H1 (cell line): Measurements from ENCODE around the gene FAM193B. TPM values are rescaled to one million over a fixed set of nuclear protein-coding genes. Genes with fewer than 3 reads are reported as not detected.

Experiments used
- CTCF ChIA-PET: fragments of 300-600 bp; sonication (Branson Sonifier 250); formaldehyde crosslinking; loops from one replicate; lab custom pipeline; 2021; ENCODE audit not compliant: partially characterized antibody; lab: Charles Lee
- POLR2A ChIA-PET: fragments of 300-600 bp; sonication (Branson Sonifier 250); formaldehyde crosslinking; loops from one replicate; lab custom pipeline; 2021; ENCODE audit warnings: inconsistent platforms; ENCODE audit not compliant: partially characterized antibody; lab: Charles Lee
- DNase-seq, 2 experiments: peaks; one replicate each; pipeline versions ENCODE4 v3.0.0 to v3.0.0-alpha.2; 2010 to 2022; ENCODE audit warnings: low spot score in 2 of 2, low read depth in 1 of 2, mixed read lengths in 1 of 2
- FAIRE-seq: peaks from 2 replicates; lab custom pipeline; 2011; peaks lifted over from hg19 to GRCh38; lab: Jason Lieb, UNC
- H2AFZ ChIP-seq: 2 replicates; pipeline ENCODE4 v1.8.1; 2012; ENCODE audit warnings: low read length, inconsistent platforms
- H2AK5ac ChIP-seq: 2 replicates; pipeline ENCODE4 v1.6.1; 2013; ENCODE audit warnings: low read depth, low read length
- H2BK120ac ChIP-seq: replicated peaks from 2 replicates; pipeline ENCODE3; 2013; ENCODE audit warnings: low read depth, low read length, inconsistent platforms
- H2BK12ac ChIP-seq: 2 replicates; pipeline ENCODE4 v1.6.1; 2013; ENCODE audit warnings: low read depth, low read length
- H2BK15ac ChIP-seq: 2 replicates; pipeline ENCODE4 v1.6.1; 2013; ENCODE audit warnings: low read length
- H2BK20ac ChIP-seq: 2 replicates; pipeline ENCODE4 v1.6.1; 2013; ENCODE audit warnings: low read length
- H2BK5ac ChIP-seq: 2 replicates; pipeline ENCODE4 v1.6.1; 2013; ENCODE audit warnings: low read depth, low read length
- H3K14ac ChIP-seq: 2 replicates; pipeline ENCODE4 v1.6.1; 2013; ENCODE audit warnings: inconsistent platforms; ENCODE audit not compliant: insufficient read length
- H3K18ac ChIP-seq: 2 replicates; pipeline ENCODE4 v1.6.1; 2013; ENCODE audit warnings: low read length; ENCODE audit errors: extremely low read depth
- H3K23ac ChIP-seq: 2 replicates; pipeline ENCODE4 v1.6.1; 2013; ENCODE audit warnings: inconsistent platforms; ENCODE audit not compliant: insufficient read length
- H3K23me2 ChIP-seq: 2 replicates; pipeline ENCODE4 v1.6.1; 2013; ENCODE audit warnings: low read depth, low read length
- H3K27ac ChIP-seq: 2 replicates; pipeline ENCODE4 v1.6.1; 2011; ENCODE audit warnings: low read depth, low read length, inconsistent platforms
- H3K27me3 ChIP-seq, 4 experiments: replicated peaks in 1 of 4; 1 replicate in 1 of 4; 2 replicates in 3 of 4; pipeline versions ENCODE4 v1.6.1 to v1.8.1; 2011 to 2013; ENCODE audit warnings: low read length in 3 of 4, mild to moderate bottlenecking in 3 of 4, inconsistent platforms in 2 of 4, mixed read lengths in 2 of 4, moderate library complexity in 1 of 4; ENCODE audit not compliant: control insufficient read depth in 3 of 4, insufficient read depth in 3 of 4; ENCODE audit errors: extremely low read depth in 1 of 4
- H3K36me3 ChIP-seq, 4 experiments: 2 replicates each; pipeline versions ENCODE4 v1.6.1 to v1.8.1; 2011 to 2013; ENCODE audit warnings: mild to moderate bottlenecking in 4 of 4, low read length in 3 of 4, moderate library complexity in 2 of 4, control low read depth in 1 of 4, inconsistent platforms in 1 of 4; ENCODE audit not compliant: insufficient read depth in 4 of 4, control insufficient read depth in 2 of 4
- H3K4ac ChIP-seq: replicated peaks from 2 replicates; pipeline ENCODE3; 2013; ENCODE audit warnings: low read length, low read depth, mixed read lengths, inconsistent platforms; ENCODE audit not compliant: insufficient read length
- H3K4me1 ChIP-seq, 4 experiments: replicated peaks in 1 of 4; 1 replicate in 1 of 4; 2 replicates in 3 of 4; pipeline versions ENCODE4 v1.6.1 to v1.8.1; 2011 to 2013; ENCODE audit warnings: low read length in 3 of 4, inconsistent platforms in 2 of 4, mixed read lengths in 1 of 4; ENCODE audit not compliant: insufficient read depth in 4 of 4, control insufficient read depth in 3 of 4
- H3K4me2 ChIP-seq, 2 experiments: 2 replicates each; pipeline versions ENCODE4 v1.6.1 to v1.8.1; 2011 to 2013; ENCODE audit warnings: low read depth in 2 of 2, low read length in 2 of 2, control low read depth in 1 of 2, inconsistent platforms in 1 of 2, mild to moderate bottlenecking in 1 of 2; ENCODE audit not compliant: insufficient read depth in 1 of 2
- H3K4me3 ChIP-seq, 4 experiments: fragments of 200-600, 300-600 bp in 1 of 4; sonication (generic), shearing (Covaris generic), sonication (Bioruptor Twin) in 1 of 4; 2 replicates each; pipeline versions ENCODE4 v1.5.1 to v1.8.1; 2011 to 2016; ENCODE audit warnings: low read length in 4 of 4, low read depth in 3 of 4, control low read depth in 2 of 4, inconsistent platforms in 2 of 4, mild to moderate bottlenecking in 2 of 4, mixed read lengths in 1 of 4, moderate library complexity in 1 of 4; ENCODE audit not compliant: insufficient read depth in 2 of 4; ENCODE audit errors: extremely low read depth in 1 of 4
- H3K56ac ChIP-seq: replicated peaks from 2 replicates; pipeline ENCODE3; 2013; ENCODE audit warnings: low read depth, mild to moderate bottlenecking, mixed read lengths, low read length, inconsistent platforms; ENCODE audit not compliant: insufficient read length
- H3K79me1 ChIP-seq: 2 replicates; pipeline ENCODE4 v1.6.1; 2013; ENCODE audit warnings: low read depth, low read length, control low read depth
- H3K79me2 ChIP-seq, 2 experiments: 2 replicates each; pipeline versions ENCODE4 v1.6.1 to v1.8.1; 2012 to 2013; ENCODE audit warnings: low read length in 2 of 2, mild to moderate bottlenecking in 2 of 2, inconsistent platforms in 1 of 2; ENCODE audit not compliant: insufficient read depth in 2 of 2, control insufficient read depth in 1 of 2
- H3K9ac ChIP-seq, 4 experiments: replicated peaks in 1 of 4; 1 replicate in 1 of 4; 2 replicates in 3 of 4; pipeline versions ENCODE4 v1.6.1 to v1.8.1; 2011 to 2013; ENCODE audit warnings: low read depth in 3 of 4, low read length in 3 of 4, control low read depth in 2 of 4, mild to moderate bottlenecking in 2 of 4, moderate library complexity in 2 of 4, inconsistent platforms in 1 of 4; ENCODE audit errors: extremely low read depth in 1 of 4
- H3K9me3 ChIP-seq, 2 experiments: 2 replicates each; pipeline versions ENCODE4 v1.6.1 to v1.8.1; 2012 to 2013; ENCODE audit warnings: mild to moderate bottlenecking in 2 of 2, moderate library complexity in 2 of 2, control low read depth in 1 of 2, inconsistent platforms in 1 of 2, low read depth in 1 of 2, low read length in 1 of 2, mixed read lengths in 1 of 2; ENCODE audit not compliant: insufficient read depth in 2 of 2
- H4K20me1 ChIP-seq, 2 experiments: replicated peaks in 1 of 2; 2 replicates each; pipeline versions ENCODE3 to v1.8.1; 2011 to 2013; ENCODE audit warnings: inconsistent platforms in 2 of 2, low read length in 2 of 2, mild to moderate bottlenecking in 1 of 2; ENCODE audit not compliant: insufficient read depth in 2 of 2, control insufficient read depth in 1 of 2
- H4K5ac ChIP-seq: 2 replicates; pipeline ENCODE4 v1.6.1; 2013; ENCODE audit warnings: low read length, low read depth, mixed read lengths, inconsistent platforms; ENCODE audit not compliant: insufficient read length
- H4K8ac ChIP-seq: 2 replicates; pipeline ENCODE4 v1.8.0; 2013; ENCODE audit warnings: mild to moderate bottlenecking, moderate library complexity, low read length, inconsistent platforms; ENCODE audit not compliant: insufficient read depth; ENCODE audit errors: extremely low read depth
- H4K91ac ChIP-seq: replicated peaks from 2 replicates; pipeline ENCODE3; 2013; ENCODE audit warnings: low read length, mixed read lengths, inconsistent platforms; ENCODE audit not compliant: insufficient read length
- ATF2 ChIP-seq: IDR thresholded peaks from 2 replicates; pipeline ENCODE4 v1.6.1; 2012; ENCODE audit warnings: low read length, inconsistent platforms
- BCL11A ChIP-seq, 2 experiments: IDR thresholded peaks; one replicate each; pipeline ENCODE4 v1.6.1; 2011; ENCODE audit warnings: low read depth in 2 of 2, low read length in 2 of 2, mild to moderate bottlenecking in 2 of 2
- HDAC6 ChIP-seq: IDR thresholded peaks from one replicate; pipeline ENCODE4 v1.7.1; 2012; ENCODE audit warnings: low read depth, mild to moderate bottlenecking, inconsistent platforms, low read length, moderate library complexity
- JUN ChIP-seq: IDR thresholded peaks from 2 replicates; pipeline ENCODE4 v1.6.1; 2011; ENCODE audit warnings: low read depth, mild to moderate bottlenecking, improper control_type of control experiment, low read length
- NANOG ChIP-seq: IDR thresholded peaks from 2 replicates; pipeline ENCODE4 v1.6.1; 2011; ENCODE audit warnings: low read length, low read depth, mild to moderate bottlenecking, inconsistent platforms; ENCODE audit not compliant: insufficient read depth, poor library complexity, severe bottlenecking
- SIX5 ChIP-seq: IDR thresholded peaks from 2 replicates; pipeline ENCODE4 v1.6.1; 2011; ENCODE audit warnings: mild to moderate bottlenecking, low read depth, low read length
- TAF1 ChIP-seq: IDR thresholded peaks from 2 replicates; pipeline ENCODE4 v1.6.1; 2011; ENCODE audit warnings: mild to moderate bottlenecking, low read depth, low read length
- TAF7 ChIP-seq: optimal IDR thresholded peaks from 2 replicates; pipeline ENCODE3; 2011; ENCODE audit warnings: low read depth, mild to moderate bottlenecking, inconsistent platforms, low read length, moderate library complexity, borderline replicate concordance
- TEAD4 ChIP-seq: IDR thresholded peaks from 2 replicates; pipeline ENCODE4 v1.6.1; 2012; ENCODE audit warnings: low read depth, low read length, inconsistent platforms, mixed read lengths
- WGBS, 2 experiments: shearing (Covaris generic) in 1 of 2; methylation state at CpG; one replicate each; pipeline versions ENCODE4 v1.1.6 to v1.1.7; 2013 to 2015; ENCODE audit warnings: low lambda C conversion rate in 2 of 2, mixed read lengths in 2 of 2, inconsistent platforms in 1 of 2, low coverage in 1 of 2, missing lambda C conversion rate in 1 of 2; ENCODE audit not compliant: insufficient replicate concordance in 2 of 2, insufficient coverage in 1 of 2, insufficient read length in 1 of 2; ENCODE audit errors: extremely low coverage in 1 of 2, missing lambda C conversion rate in 1 of 2; 5-methylcytosine and 5-hydroxymethylcytosine counted together
- polyA plus RNA-seq, 7 experiments: library from polyadenylated mRNA; depleted of rRNA in 3 of 7; stranded (reverse) in 5 of 7; unstranded in 2 of 7; fragments of >200 nt in 5 of 7; fragments of 200-250 nt in 2 of 7; gene quantifications; 1 replicate in 5 of 7; 2 replicates in 1 of 7; 4 replicates in 1 of 7; pipeline versions ENCODE4 v1.2.1 to v1.2.3, GENCODE V29; 2011 to 2013; ENCODE audit warnings: missing spikeins in 2 of 7, mixed read lengths in 2 of 7
- total RNA-seq: library from RNA; stranded (reverse); fragmentation: NEBNext Ultra II Directional; extraction: Animal tissue kit (Norgen Biotek cat#: 25700); gene quantifications from 2 replicates; pipeline ENCODE4 v1.2.1, GENCODE V29; 2021

Gene FAM193B
- total and polyA plus RNA-seq, 2 of the 8 experiments (the other 6 are each of a cell fraction or from before 2014, with no cell fraction given): 49.9 to 69.8 TPM

- Histone ChIP-seq H4K5ac (no peak overlapping the region), H3K4me3 (peak overlapping the region; percentile 82 to 98 (median 96); a peak in 5 of 8 replicates), H3K23me2 (peaks cover 8% of the 10 kb centered on the region), H3K79me1 (peaks cover 5% of the 10 kb centered on the region; the same call in 1 of the 2 replicates), H3K9ac (no peak overlapping the region), H2BK20ac (no peak overlapping the region), H2AFZ (no peak overlapping the region), H2AK5ac (no peak overlapping the region), H4K20me1 (peaks cover 0 to 12% of the 10 kb centered on the region in 2 experiments), H3K4me2 (peak overlapping the region; percentile 87 to 97; a peak in 3 of 4 replicates), H3K23ac (no peak overlapping the region), H4K8ac (no peak overlapping the region), H3K79me2 (peaks cover 0 to 9% of the 10 kb centered on the region in 2 experiments; a peak in 1 of 4 replicates), H3K14ac (no peak overlapping the region), H2BK12ac (no peak overlapping the region), H4K91ac (no peak overlapping the region), H2BK120ac (no peak overlapping the region), H3K27me3 (no peaks in the 10 kb centered on the region), H2BK15ac (no peak overlapping the region), H3K18ac (no peak overlapping the region), H2BK5ac (no peak overlapping the region), H3K56ac (no peak overlapping the region)
- FAIRE-seq: no peak
- TF ChIP-seq TAF7 (no peak), BCL11A (IDR thresholded peaks at IDR 0.05; ENCODE audit: low read depth in 2 of 2, low read length in 2 of 2) (no peak), HDAC6 (no peak), TAF1 (no peak), SIX5 (no peak), JUN (no peak), ATF2 (no peak), TEAD4 (no peak), NANOG (no peak)
- TF ChIP-seq, all 59 proteins: peak for 0
- no peak overlapping the region for H3K27ac ChIP-seq
- peaks cover 34 to 56% (median 53%) of the 10 kb centered on the region in 4 experiments for H3K36me3 ChIP-seq
- WGBS, 2 experiments: 92% methylated on average over 7 of the region's 7 CpGs; no CpG with 5 or more reads in 1 of the 2 experiments
- H3K4ac ChIP-seq: no peak overlapping the region
- no peaks in the 10 kb centered on the region for H3K9me3 ChIP-seq
- ChIA-PET POLR2A (interaction anchor here (0.7 to 4.7 kb wide), 15 partner anchors 8 to 601 kb away, joined by 3 to 53 read pairs (median 7); partner anchors contain the start of genes PDLIM7 and TMED9), CTCF (interaction anchor here (1.6 to 20.8 kb wide), 6 partner anchors 9 to 46 kb away, joined by 3 to 306 read pairs (median 4); no protein-coding TSS in a partner anchor)
- no peak for DNase-seq
- peaks cover 0 to 6% (median 5%) of the 10 kb centered on the region in 4 experiments; a peak in 6 of 7 replicates for H3K4me1 ChIP-seq
Measured at GRCh38 chr5:177515580-177515979, 38.8 kb downstream of the FAM193B start.
